ENCODE measurements around the gene TUBA4A. TPM values are rescaled to one million over a fixed set of nuclear protein-coding genes. Genes with fewer than 3 reads are reported as not detected.

The TUBA4A gene
- total and polyA plus RNA-seq, 2 of the 8 experiments (the other 6 are each of a cell fraction or from before 2014, with no cell fraction given): 67.3 to 172 TPM

GRCh38 chr2:219228041-219228910, 25.4 kb downstream of the TUBA4A start (continued):
- no peak for TF ChIP-seq ZNF274 (IDR thresholded peaks at IDR 0.05; ENCODE audit: borderline replicate concordance, extremely low read depth, low read length)
- TF ChIP-seq SAP30 (IDR thresholded peaks at IDR 0.05; ENCODE audit: insufficient read depth, insufficient replicate concordance, low read length): no peak

Data from H1 (cell line).